ENCODE data around the gene SEMA3E. TPM values are rescaled to one million over a fixed set of nuclear protein-coding genes. Genes with fewer than 3 reads are reported as not detected.

The SEMA3E gene
- 0.98 and 16.1 TPM in 2 replicates for total RNA-seq (ENCODE audit: low replicate concordance)

GRCh38 chr7:83648464-83649241, at the start of gene SEMA3E:
Gene SEMA3E (minus strand): TSS chr7:83649139.
- peak within 1 kb of the TSS; percentile 57 for H3K4me3 ChIP-seq (ENCODE audit: low read depth, low read length)
- DNase-seq (ENCODE audit: low read depth) = peak; percentile 16
- no peak for TF ChIP-seq CTCF (IDR thresholded peaks at IDR 0.05; ENCODE audit: insufficient read depth, low read length)

GRCh38 chr7:83697804-83698530, 49.0 kb upstream of the SEMA3E start:
- no peak for DNase-seq (ENCODE audit: low read depth)
- H3K4me3 ChIP-seq (ENCODE audit: low read depth, low read length) = no peak overlapping the region
- TF ChIP-seq CTCF (IDR thresholded peaks at IDR 0.05; ENCODE audit: insufficient read depth, low read length) = no peak

GRCh38 chr7:83696101-83696500, 47.2 kb upstream of the SEMA3E start:
- H3K4me3 ChIP-seq (ENCODE audit: low read depth, low read length) = no peak overlapping the region
- DNase-seq (ENCODE audit: low read depth) = no peak
- no peak for TF ChIP-seq CTCF (IDR thresholded peaks at IDR 0.05; ENCODE audit: insufficient read depth, low read length)

GRCh38 chr7:83695128-83695960, 46.4 kb upstream of the SEMA3E start:
- H3K4me3 ChIP-seq (ENCODE audit: low read depth, low read length) = no peak overlapping the region
- TF ChIP-seq CTCF (IDR thresholded peaks at IDR 0.05; ENCODE audit: insufficient read depth, low read length) = no peak
- DNase-seq (ENCODE audit: low read depth) = no peak

- no peak for DNase-seq (ENCODE audit: low read depth)
- TF ChIP-seq CTCF (IDR thresholded peaks at IDR 0.05; ENCODE audit: insufficient read depth, low read length) = no peak
- no peak overlapping the region for H3K4me3 ChIP-seq (ENCODE audit: low read depth, low read length)
These were observed 44.3 kb upstream of the SEMA3E start for GRCh38 chr7:83693256-83693655.

GRCh38 chr7:83691095-83691494, 42.2 kb upstream of the SEMA3E start:
- DNase-seq (ENCODE audit: low read depth) = no peak
- H3K4me3 ChIP-seq (ENCODE audit: low read depth, low read length) = no peak overlapping the region
- no peak for TF ChIP-seq CTCF (IDR thresholded peaks at IDR 0.05; ENCODE audit: insufficient read depth, low read length)

Measured in fibroblast of the aortic adventitia (primary cell).